ENCODE measurements around the gene MEIS1.

DNA sequence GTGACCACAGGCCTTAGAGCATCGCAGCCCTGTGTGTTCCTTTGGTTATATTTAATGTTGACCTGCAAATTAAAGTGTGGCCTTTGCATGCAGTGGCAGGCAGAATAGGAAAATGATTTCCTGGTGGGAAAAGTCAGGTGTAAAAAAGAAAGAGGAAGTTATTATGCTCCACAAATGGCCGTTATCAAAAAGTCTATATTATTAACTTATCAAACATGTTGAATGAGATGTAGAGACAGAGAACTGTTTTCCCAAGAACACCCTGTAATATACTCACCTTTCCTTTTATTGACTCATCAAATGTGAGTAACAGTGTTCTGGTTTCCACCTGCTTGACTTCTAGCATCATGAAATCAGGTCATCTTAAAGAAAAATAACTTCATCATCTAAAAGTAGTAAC, 35.3 kb downstream of the MEIS1 start:
- TF ChIP-seq POLR2A (IDR thresholded peaks at IDR 0.05; ENCODE audit: low read depth, low read length): no peak
- no peak for TF ChIP-seq POLR2AphosphoS5 (IDR thresholded peaks at IDR 0.05; ENCODE audit: low read depth, low read length)
- no peak for TF ChIP-seq TAF1 (IDR thresholded peaks at IDR 0.05; ENCODE audit: borderline replicate concordance, low read depth, low read length)

Measured in GM12892 (cell line).